GM18505 (cell line): ENCODE measurements around the gene MAP2K7.
"Not testable (repeated sequence)": the region's sequence is repeated elsewhere in the genome, so short reads cannot be mapped to it uniquely, and the experiment has no call there.

ENCODE experiments used
- ATAC-seq: cut with Tn5 transposase; IDR thresholded peaks from one replicate; pipeline ENCODE4 v1.9.1; 2021; ENCODE audit not compliant: unreplicated experiment
- POLR2A ChIP-seq: IDR thresholded peaks from 4 replicates; pipeline ENCODE4 v1.6.1; 2011; ENCODE audit warnings: borderline replicate concordance; ENCODE audit not compliant: insufficient read depth, insufficient read length; ENCODE audit errors: extremely low read depth

The MAP2K7 gene

DNA sequence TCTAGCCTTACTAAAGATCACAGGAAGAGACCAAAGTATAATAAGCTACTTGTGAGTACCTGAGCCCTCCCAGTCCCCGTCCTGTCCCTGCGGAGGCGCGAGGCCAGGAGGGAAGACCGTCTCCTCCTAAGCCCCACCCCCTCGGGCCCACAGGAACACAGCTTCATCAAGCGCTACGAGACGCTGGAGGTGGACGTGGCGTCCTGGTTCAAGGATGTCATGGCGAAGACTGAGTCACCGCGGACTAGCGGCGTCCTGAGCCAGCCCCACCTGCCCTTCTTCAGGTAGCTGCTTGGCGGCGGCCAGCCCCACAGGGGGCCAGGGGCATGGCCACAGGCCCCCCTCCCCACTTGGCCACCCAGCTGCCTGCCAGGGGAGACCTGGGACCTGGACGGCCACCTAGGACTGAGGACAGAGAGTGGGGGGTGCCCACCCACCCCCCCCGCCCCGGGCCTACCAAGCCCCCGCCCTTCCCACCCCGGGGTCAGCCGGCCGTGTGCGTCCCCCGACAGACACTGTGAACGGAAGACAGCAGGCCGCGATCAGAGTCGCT lies 8.5 kb downstream of the MAP2K7 start:
- no peak for TF ChIP-seq POLR2A
- no peak for ATAC-seq

DNA sequence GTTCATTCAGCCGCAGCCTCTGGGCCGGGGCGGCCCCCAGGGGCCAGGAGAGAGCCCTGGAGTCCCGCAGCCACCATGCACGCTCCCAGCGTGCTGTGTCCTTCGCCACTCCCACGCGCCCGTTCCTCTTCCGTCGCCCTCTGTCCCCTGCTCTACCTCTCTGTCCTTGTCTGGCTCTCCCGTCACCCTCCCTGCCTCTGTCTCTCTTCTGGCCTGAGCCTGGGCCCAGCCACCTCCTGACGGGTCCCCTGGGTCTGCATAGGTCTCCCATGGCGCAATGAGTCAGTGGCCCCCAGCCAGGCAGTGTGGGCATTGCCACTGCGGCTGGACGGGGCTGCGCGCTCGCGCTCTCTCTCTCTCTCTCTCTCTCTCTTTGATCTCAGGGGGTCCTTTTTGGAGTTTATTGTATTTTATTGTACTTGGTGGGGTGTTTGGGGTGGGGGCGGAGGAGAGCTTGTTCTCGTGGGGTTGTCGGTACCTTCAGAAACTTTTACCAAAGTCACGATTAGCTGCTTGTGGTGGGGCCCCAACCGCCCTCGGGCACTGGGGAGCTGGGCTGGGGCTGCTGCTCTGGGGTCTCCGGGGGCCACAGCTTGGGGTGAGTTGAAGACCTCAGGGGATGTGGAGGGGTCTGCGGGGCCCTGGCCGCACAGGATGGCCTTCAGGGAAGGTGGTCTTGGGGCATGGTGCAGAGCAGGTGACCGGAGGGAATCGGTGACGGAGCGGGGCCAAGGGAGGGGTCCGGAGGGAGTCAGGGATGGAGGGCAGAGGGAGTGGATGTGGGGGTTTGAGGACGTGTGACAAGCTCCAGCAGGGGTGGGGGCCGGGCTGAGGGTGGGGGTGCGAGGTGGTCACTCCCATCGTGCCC lies 9.3 kb downstream of the MAP2K7 start:
- ATAC-seq = no peak
- no peak for TF ChIP-seq POLR2A

DNA sequence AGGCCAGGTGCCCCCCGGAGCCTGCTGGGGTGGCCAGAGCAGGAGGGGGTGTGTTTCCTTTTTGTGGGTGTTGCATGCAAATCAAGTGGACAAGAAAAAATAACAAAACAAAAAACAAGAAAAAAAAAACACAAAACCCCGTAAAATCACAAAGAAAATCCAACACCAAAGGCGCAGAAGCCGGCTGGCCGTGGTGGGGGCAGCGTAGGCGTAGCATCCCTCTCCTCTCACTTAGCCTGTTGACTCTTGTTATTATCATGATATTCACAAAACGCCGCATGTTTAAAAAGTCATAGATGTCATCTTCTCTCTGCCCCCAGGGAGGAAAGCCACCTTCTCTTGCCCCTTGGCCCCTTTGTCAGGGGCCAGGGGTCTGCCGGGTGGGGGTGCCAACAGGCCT lies 10.0 kb downstream of the MAP2K7 start:
- TF ChIP-seq POLR2A = no peak

DNA sequence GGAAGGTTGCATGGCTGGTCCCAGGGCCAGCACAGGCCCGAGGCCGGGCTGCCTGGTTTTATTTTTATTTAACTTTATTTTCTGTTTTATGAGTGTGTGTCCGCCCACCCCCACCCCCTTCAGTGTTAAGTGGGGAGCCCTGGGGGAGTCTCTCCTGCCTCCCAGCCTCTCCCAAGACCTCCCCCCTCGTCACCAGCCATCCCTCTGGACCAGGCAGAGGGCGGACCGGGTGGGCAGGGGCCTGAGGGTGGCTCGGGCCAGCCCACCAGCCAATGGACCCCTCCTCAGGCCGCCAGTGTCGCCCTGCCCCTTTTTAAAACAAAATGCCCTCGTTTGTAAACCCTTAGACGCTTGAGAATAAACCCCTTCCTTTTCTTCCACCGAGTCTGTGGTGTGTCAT lies 10.4 kb downstream of the MAP2K7 start:
- TF ChIP-seq POLR2A = no peak
- ATAC-seq = no peak

More for the DNA sequence above, 10.0 kb downstream of the MAP2K7 start:
- no peak for ATAC-seq

DNA sequence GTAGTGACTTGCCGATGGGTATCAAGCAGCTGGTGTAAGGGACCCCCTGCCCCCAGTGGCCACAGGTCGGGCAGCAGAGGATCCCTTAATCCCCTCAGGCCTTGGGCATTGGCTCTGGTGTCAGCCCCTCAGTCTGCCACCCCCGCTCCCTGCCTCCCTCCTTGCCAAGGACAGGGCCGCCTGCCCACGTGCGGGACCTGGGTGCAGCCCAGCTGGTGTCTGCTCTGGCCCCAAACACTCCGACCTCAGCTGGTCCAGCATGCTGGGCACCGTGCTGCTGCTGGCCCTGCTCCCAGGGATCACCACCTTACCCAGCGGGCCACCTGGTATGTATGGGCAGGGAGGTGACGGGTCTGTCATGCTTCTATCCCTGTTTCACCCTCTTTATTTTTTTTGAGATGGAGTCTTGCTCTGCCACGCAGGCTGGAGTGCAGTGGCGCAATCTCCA lies 10.9 kb downstream of the MAP2K7 start, which contains the start of gene TGFBR3L:
Gene TGFBR3L, plus strand, starts transcription at position 233 of the 448 bp plus-strand sequence.
- ATAC-seq = no peak
- TF ChIP-seq POLR2A = no peak

DNA sequence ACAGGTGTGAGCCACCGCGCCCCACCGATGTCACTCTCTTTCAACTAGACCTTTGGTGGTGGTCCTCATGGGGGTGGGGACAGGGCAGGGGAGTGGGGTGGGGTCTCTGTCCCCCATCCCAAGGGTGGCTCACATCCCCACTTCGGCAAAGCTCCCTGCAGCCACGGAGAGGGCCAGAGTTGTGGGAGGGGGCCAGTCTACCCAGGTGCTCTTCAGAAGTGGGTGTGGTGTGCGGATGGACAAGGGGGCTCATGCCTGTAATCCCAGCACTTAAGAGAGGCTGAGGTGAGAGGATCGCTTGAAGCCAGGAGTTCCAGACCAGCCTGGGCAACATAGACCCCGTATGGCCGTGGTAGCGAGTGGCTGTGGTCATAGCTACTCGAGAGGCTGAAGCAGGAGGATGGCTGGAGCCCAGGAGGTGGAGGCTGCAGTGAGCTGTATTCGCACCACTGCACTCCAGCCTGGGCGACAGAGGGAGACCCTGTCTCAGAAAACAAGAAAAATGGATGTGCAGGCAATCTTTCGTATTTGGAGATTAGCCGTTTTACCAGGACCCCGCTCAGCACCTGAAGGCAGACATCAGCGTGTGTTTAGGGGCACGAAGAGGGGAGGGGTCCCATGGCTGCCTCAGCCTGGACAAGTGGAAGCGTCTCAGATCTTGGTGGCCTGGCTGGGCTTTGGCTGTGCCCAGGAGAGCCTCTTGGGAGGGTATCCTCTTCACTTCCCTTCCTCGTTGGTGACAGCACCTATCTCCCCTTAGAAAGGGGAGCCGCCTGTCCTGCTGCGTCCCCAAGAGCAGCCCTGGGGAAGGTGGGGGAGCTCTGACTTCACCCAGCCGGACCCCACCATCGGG lies 11.8 kb downstream of the MAP2K7 start:
- no peak for ATAC-seq
- TF ChIP-seq POLR2A = no peak

DNA sequence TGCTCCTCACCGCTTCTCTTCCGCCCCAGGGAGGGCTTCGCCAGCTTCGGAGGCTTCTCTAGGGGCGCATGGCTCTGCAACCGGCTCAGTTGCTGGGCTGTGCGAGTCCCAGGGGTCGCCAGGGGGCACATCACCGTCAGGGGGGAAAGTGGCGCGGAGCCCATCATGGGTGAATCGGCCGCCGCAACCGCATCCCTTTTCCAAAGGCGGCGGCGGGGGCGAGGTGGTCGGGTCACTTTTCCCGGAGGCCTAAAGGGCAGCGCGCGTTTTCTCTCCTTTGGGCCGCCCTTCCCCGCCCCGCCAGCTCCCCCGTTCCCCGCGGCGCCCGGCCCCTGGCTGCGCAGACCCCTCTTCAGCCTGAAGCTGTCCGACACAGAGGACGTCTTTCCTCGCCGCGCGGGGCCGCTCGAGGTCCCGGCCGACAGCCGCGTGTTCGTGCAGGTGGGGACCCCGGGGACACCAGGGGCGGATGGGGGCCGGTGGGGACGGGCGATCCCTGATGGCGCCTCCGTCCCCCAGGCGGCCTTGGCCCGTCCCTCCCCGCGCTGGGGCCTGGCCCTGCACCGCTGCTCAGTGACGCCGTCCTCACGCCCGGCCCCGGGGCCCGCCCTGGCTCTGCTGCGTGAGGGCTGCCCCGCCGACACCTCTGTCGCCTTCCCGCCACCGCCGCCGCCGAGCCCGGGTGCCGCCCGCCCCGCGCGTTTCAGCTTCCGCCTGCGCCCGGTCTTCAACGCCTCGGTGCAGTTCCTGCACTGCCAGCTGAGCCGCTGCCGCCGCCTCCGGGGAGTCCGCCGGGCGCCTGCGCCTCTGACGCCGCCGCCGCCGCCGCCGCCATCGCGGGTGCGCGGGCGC lies 12.7 kb downstream of the MAP2K7 start:
- no peak for ATAC-seq
- TF ChIP-seq POLR2A = no peak

DNA sequence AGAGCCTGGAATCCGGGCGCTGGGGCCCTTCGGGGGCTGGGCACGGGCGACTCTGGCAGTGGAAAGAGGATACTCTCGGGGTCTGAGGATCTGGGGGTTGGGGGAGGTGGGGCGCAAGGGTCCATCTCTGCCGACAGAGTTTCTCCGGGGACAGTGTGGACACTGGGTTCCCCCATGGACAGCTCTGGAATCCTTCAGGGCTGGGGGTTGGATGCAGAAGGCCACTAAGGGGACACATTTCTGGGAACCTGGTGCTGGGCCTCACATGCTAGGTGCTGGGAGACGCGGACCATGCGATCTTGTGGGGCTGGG lies 13.2 kb downstream of the MAP2K7 start:
- no peak for ATAC-seq
- TF ChIP-seq POLR2A = no peak

DNA sequence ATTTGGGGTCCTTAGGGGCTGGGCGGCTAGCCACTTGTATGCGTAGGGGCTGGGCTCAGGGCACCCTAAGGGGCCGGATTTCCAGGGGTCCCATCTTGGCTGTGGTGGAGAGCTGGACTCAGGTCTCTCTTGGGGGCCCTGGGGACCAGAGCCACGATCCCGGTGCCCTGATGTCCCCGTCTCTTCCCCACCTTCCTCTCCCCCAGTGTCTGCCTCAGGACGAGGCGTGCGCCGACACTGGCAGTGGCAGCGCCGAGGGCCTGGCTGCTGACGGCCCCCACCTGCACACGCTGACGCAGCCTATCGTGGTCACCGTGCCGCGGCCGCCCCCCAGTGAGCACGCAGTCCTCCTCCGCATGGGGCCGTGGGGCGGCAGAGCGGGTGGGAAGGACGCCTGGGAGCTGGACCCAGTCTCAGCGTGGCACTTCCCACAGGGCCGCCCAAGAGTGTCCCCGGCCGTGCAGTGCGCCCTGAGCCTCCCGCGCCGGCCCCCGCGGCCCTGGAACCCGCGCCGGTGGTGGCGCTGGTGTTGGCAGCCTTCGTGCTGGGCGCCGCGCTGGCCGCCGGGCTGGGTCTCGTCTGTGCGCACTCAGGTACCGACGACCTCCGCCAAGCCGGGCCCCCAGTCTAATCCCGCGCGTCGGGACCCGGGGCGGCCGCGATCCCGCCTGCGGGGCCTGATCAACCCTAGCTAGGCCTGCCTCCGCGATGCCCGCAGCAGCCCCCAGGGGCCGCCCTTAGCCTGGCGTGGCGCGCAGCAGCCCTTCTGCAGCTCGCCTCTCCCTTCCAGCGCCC lies 13.8 kb downstream of the MAP2K7 start:
- no peak for ATAC-seq
- no peak for TF ChIP-seq POLR2A

DNA sequence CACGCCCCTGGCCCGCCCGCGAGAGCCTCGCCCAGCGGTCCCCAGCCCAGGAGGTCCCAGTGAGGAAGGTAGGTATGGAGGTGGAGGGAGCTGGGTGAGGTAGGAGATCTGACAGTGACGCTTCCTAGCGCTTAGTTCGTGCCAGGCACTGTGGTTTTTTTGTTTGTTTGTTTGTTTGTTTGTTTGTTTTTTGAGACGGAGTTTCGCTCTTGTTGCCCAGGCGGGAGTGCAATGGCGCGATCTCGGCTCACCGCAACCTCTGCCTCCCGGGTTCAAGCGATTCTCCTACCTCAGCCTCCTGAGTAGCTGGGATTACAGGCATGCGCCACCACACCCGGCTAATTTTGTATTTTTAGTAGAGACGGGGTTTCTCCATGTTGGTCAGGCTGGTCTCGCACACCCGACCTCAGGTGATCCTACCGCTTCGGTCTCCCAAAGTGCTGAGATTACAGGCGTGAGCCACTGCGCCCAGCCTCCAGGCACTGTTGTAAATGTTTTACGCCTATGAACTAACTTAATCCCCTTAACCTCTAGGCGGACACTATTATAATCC lies 14.5 kb downstream of the MAP2K7 start:
- ATAC-seq = not testable (repeated sequence)

DNA sequence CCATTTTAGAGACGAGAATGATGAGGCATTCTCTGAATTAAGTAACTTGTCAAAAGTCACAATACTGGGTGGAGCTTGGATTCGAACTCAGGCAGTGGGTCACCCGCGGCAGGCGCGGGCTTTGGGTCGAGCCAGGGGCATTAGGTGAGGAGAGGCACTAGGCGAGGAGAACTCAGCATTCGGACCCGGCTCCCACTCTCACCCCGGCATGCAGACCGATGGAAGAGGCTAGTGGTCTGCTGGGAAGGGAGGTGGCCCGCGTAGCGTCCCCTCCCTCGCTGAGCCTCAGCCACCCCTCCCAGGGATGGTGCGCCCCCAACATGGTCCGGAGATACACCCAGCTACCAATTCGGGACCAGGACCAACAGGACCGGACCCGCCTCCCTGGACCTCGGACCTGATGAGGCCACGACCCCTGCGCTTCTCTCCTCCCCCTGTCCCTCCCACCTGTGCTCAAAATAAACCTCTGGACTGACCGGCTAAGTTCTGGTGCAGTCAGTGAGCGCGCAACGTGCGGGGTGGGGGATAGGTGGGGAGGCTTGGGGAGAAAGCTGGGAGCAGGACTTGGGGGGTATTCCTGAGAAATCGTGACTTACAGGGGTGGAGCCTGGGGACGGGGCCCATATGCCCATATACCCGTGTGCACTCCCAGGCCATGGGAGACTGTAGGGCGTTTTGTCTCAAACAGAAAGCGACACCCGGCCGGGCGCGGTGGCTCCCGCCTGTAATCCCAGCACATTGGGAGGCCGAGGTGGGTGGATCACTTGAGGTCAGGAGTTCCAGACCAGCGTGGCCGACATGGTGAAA lies 15.1 kb downstream of the MAP2K7 start:
- TF ChIP-seq POLR2A = no peak
- ATAC-seq = no peak

DNA sequence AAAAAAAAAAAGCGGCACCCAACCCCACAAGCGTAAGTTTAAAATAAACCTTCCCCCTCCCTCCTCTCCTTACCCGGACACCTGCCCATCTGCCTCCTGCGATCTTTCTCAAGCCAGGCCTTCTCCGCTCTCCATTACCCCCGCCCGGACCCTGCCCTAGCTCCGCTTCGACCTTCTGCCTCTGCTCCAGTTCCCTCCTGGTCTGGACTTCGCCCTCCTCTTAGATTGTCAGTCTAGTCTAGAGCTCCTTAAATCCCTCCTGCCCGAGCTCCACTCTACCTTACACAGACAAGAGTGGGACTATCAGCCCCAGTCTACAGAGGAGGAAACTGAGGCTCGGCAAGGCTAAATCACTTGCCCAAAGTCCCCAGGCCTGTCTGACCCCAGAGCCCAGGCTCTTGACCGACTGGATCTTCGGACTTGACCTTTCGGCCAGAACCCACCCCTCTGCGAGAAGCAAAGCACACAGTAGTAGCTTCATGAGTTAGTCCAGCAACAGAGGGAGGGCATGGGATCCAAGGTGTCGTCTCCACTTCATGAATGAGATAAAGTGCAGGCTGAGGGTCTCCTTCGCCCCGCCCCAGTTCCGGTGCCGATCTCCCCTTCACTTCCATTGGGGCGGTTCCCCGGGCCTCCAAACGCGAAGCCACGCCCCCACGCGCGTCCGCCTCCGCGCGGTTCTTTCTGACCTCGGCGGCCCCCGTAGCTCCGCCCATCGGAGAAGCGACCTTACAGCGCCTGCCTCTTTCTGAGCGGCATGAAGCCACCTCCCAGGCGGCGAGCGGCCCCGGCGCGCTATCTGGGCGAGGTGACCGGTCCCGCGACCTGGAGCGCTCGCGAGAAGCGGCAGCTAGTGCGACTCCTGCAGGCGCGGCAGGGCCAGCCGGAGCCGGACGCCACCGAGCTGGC lies 16.2 kb downstream of the MAP2K7 start, which contains the start of gene SNAPC2:
Gene SNAPC2, plus strand, starts transcription at position 729 of the 909 bp plus-strand sequence. Its CDS starts 29 bp downstream, at position 758.
- ATAC-seq = peak; percentile 56

More for the DNA sequence above, 16.2 kb downstream of the MAP2K7 start, which contains the start of gene SNAPC2:
- TF ChIP-seq POLR2A = peak; percentile 62
